Activated B cell treated with CpG ODN at 0.5 μM for 24 hours (primary cell): ENCODE data around the gene WDTC1. TPM values are rescaled to one million over a fixed set of nuclear protein-coding genes. Genes with fewer than 3 reads are reported as not detected.

Experiments
- ATAC-seq: fragments of 200-7000 bp; cut with Tn5 transposase; one replicate; pipeline ENCODE4 v1.10.0; 2021; ENCODE audit warnings: low read depth, mild to moderate bottlenecking, moderate library complexity
- CTCF ChIA-PET: fragments of 350-600 bp; sonication (Branson Sonifier 250); formaldehyde crosslinking; loops from one replicate; lab custom pipeline; 2021; ENCODE audit warnings: antibody characterized with exemption; lab: Charles Lee
- POLR2A ChIA-PET: fragments of 350-600 bp; sonication (Branson Sonifier 250); formaldehyde crosslinking; loops from one replicate; lab custom pipeline; 2021; ENCODE audit warnings: antibody characterized with exemption; lab: Charles Lee
- DNase-seq: peaks from one replicate; pipeline ENCODE4 v3.0.0; 2022
- H3K27ac Mint-ChIP-seq: one replicate; pipeline ENCODE4 v1.8.0; 2020; ENCODE audit warnings: mixed read lengths
- H3K27me3 Mint-ChIP-seq: one replicate; pipeline ENCODE4 v1.8.0; 2021; ENCODE audit warnings: mixed read lengths
- H3K36me3 Mint-ChIP-seq: one replicate; pipeline ENCODE4 v1.8.0; 2021; ENCODE audit warnings: low read depth, mixed read lengths
- H3K4me1 Mint-ChIP-seq: one replicate; pipeline ENCODE4 v1.8.0; 2021; ENCODE audit warnings: mixed read lengths
- H3K4me3 Mint-ChIP-seq: one replicate; pipeline ENCODE4 v1.8.0; 2020; ENCODE audit warnings: mild to moderate bottlenecking, mixed read lengths
- H3K9me3 Mint-ChIP-seq: one replicate; pipeline ENCODE4 v1.8.0; 2020; ENCODE audit warnings: mixed read lengths
- CTCF ChIP-seq: fragments of 200-600 bp; IDR thresholded peaks from one replicate; pipeline ENCODE4 v1.8.0; 2022; ENCODE audit warnings: antibody characterized with exemption, mild to moderate bottlenecking
- intact Hi-C: fragments of 100-400 bp; cut with micrococcal nuclease; formaldehyde crosslinking; loops from one replicate; pipeline ENCODE4 v1.15.1; 2024
- total RNA-seq: library from RNA; stranded (reverse); gene quantifications from 2 replicates; pipeline ENCODE4 v1.2.3, GENCODE V29; 2022

Gene WDTC1
- total RNA-seq, 1 donor from 2014 or later, result 65.1 TPM

GRCh38 chr1:27356619-27357280, 122.3 kb downstream of the WDTC1 start:
- peaks cover 46% of the 10 kb centered on the region for H3K4me1 Mint-ChIP-seq
- H3K4me3 Mint-ChIP-seq, result peak overlapping the region; percentile 76
- H3K27ac Mint-ChIP-seq, result peak overlapping the region; percentile 56
- ATAC-seq, result peak; percentile 55
- POLR2A ChIA-PET, result interaction anchor here (0.6 to 9.1 kb wide), 9 partner anchors 8 to 513 kb away, joined by 3 to 75 read pairs (median 7); partner anchors contain the start of genes MAP3K6, SYTL1 and TMEM222
- H3K36me3 Mint-ChIP-seq, result peaks cover 7% of the 10 kb centered on the region
- no peaks in the 10 kb centered on the region for H3K27me3 Mint-ChIP-seq
- CTCF ChIA-PET, result interaction anchor here (1.0 to 3.9 kb wide), 24 partner anchors 8 to 456 kb away, joined by 3 to 43 read pairs (median 6); partner anchors contain the start of genes AHDC1, CD164L2, GPATCH3 and GPR3
- H3K9me3 Mint-ChIP-seq, result no peaks in the 10 kb centered on the region
- no peak for TF ChIP-seq CTCF
- DNase-seq, result no peak
- intact Hi-C loops, result loop anchor here (1.0 to 2.0 kb wide), 9 partner anchors 9 to 250 kb away; partner anchors contain the start of genes GPR3 and TMEM222

- ATAC-seq, result peak; percentile 66
- Mint-ChIP-seq H3K27ac (peak overlapping the region; percentile 56), H3K4me3 (peak overlapping the region; percentile 76), H3K9me3 (no peaks in the 10 kb centered on the region), H3K4me1 (peaks cover 46% of the 10 kb centered on the region), H3K36me3 (peaks cover 6% of the 10 kb centered on the region), H3K27me3 (no peaks in the 10 kb centered on the region)
- peak; percentile 80 for DNase-seq
- CTCF ChIA-PET, result interaction anchor here (0.9 to 3.9 kb wide), 24 partner anchors 8 to 457 kb away, joined by 3 to 43 read pairs (median 6); partner anchors contain the start of genes AHDC1, CD164L2, GPATCH3 and GPR3
- intact Hi-C loops, result loop anchor here (1.0 to 2.0 kb wide), 9 partner anchors 8 to 249 kb away; partner anchors contain the start of genes GPR3 and TMEM222
- POLR2A ChIA-PET, result interaction anchor here (0.6 to 9.1 kb wide), 8 partner anchors 8 to 512 kb away, joined by 3 to 75 read pairs (median 8); partner anchors contain the start of genes MAP3K6, SYTL1 and TMEM222
- peak; percentile 69 for TF ChIP-seq CTCF
These were observed 123.0 kb downstream of the WDTC1 start for GRCh38 chr1:27357281-27358037.

Other genes starting within 250 kb of the WDTC1 start
- 0.24 and 0.44 TPM in 2 replicates for gene TRNP1, start 240.9 kb upstream of the WDTC1 start, total RNA-seq
- gene TENT5B, start 221.8 kb upstream of the WDTC1 start, total RNA-seq, result not detected in 2 replicates
- gene SLC9A1, start 79.5 kb upstream of the WDTC1 start, total RNA-seq, result 12.2 and 13.6 TPM in 2 replicates
- gene TMEM222, start 87.5 kb downstream of the WDTC1 start, total RNA-seq, result 39.3 and 43.0 TPM in 2 replicates
- 76.0 and 81.9 TPM in 2 replicates for gene SYTL1, start 107.4 kb downstream of the WDTC1 start, total RNA-seq
- gene MAP3K6, start 132.3 kb downstream of the WDTC1 start, total RNA-seq, result 4.6 and 7.4 TPM in 2 replicates
- gene FCN3, start 140.2 kb downstream of the WDTC1 start, total RNA-seq, result not detected in 2 replicates
- gene CD164L2, start 148.7 kb downstream of the WDTC1 start, total RNA-seq, result 0.16 TPM in 1 of 2 replicates, not detected in the other
- 0.11 TPM in 1 of 2 replicates, not detected in the other for gene GPR3, start 158.0 kb downstream of the WDTC1 start, total RNA-seq